GM12872 (cell line): Measurements from ENCODE around the gene ZNF775.

Experiments
- TF ChIP-seq, protein P1 (sequence below): IDR thresholded peaks from 3 replicates; pipeline ENCODE4 v1.5.1; 2011; ENCODE audit warnings: low read depth, mild to moderate bottlenecking, low read length, moderate library complexity; ENCODE audit not compliant: insufficient read depth

Gene ZNF775

GRCh38 chr7:150381096-150381495 lies 2.0 kb downstream of the ZNF775 start:
- TF ChIP-seq, protein P1, sequence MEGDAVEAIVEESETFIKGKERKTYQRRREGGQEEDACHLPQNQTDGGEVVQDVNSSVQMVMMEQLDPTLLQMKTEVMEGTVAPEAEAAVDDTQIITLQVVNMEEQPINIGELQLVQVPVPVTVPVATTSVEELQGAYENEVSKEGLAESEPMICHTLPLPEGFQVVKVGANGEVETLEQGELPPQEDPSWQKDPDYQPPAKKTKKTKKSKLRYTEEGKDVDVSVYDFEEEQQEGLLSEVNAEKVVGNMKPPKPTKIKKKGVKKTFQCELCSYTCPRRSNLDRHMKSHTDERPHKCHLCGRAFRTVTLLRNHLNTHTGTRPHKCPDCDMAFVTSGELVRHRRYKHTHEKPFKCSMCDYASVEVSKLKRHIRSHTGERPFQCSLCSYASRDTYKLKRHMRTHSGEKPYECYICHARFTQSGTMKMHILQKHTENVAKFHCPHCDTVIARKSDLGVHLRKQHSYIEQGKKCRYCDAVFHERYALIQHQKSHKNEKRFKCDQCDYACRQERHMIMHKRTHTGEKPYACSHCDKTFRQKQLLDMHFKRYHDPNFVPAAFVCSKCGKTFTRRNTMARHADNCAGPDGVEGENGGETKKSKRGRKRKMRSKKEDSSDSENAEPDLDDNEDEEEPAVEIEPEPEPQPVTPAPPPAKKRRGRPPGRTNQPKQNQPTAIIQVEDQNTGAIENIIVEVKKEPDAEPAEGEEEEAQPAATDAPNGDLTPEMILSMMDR, result no peak

- TF ChIP-seq, protein P1, result no peak
Observed at GRCh38 chr7:150381785-150382122, 2.6 kb downstream of the ZNF775 start.

GRCh38 chr7:150382123-150382843 lies 3.2 kb downstream of the ZNF775 start:
- TF ChIP-seq, protein P1, result no peak

GRCh38 chr7:150382844-150383225 lies 3.7 kb downstream of the ZNF775 start:
- TF ChIP-seq, protein P1, result no peak

- TF ChIP-seq, protein P1, result no peak
Observed at GRCh38 chr7:150383710-150384397, 4.7 kb downstream of the ZNF775 start.

DNA sequence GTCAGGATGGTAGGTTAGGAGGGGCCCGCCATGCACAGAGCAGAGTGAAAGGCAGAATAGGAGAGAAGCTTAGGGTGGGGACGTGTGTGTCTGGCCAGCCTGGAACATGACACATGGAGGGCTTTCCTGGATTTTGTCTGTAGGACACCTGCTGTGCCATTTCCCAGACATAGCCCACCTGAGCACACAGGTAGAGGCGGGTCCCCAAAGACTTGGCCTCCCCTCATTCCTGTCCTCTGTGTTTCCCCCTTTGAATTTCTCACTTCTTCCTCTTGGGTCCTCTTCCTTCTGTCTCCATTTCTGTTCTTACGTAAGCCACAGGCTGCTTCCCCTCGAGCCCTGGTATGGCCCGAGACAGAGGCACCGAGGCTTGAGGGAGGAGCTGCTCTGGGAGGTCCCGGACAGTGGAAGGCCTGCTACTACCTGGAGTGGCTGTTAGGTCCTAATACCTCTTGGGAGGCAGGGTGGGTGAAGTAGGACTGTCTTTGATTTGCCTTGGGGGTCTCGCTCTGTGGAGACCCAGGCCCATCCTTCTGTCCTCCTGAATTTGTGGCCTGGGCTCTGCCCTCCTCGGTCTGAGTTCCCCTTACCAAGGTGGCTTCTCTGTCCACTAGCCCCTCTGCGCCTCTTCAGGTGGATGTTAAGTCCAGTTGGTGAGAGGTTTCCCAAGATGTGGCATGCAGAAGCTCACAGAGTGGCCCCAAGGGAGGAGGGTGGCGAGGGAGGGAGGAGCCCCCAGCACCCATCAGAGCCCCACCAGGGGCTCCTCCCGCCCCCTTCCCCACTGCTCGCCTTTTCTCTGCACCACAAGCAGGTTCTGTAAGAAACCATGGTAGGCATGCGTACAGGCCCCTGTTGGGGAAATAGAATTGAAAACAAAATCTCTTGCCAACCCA lies 5.5 kb downstream of the ZNF775 start:
- TF ChIP-seq, protein P1, result no peak

DNA sequence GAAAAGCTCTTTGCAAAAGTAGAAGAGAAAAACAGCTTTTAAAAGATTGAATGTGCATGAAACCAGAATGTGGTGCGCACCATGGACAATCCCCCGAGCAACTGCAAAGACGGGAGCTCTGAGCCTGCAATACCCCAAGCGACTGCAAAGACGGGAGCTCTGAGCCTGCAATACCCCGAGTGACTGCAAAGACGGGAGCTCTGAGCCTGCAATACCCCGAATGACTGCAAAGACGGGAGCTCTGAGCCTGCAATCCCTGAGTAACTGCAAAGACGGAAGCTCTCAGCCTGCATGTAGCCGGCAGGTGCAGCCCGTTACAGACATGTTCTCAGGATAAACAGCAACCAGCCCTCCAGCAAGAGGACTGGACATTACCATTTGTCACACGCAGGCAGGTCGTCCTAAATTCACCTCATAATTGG lies 6.2 kb downstream of the ZNF775 start:
- TF ChIP-seq, protein P1, result no peak
